GM21786 (cell line): ENCODE results near the gene SHISA9.
"Not testable (repeated sequence)": the region's sequence is repeated elsewhere in the genome, so short reads cannot be mapped to it uniquely, and the experiment has no call there.

Experiments
- ATAC-seq: cut with Tn5 transposase; IDR thresholded peaks from one replicate; pipeline ENCODE4 v1.9.1; 2021; ENCODE audit not compliant: unreplicated experiment

Gene SHISA9

GRCh38 chr16:12899529-12900143 is 1.8 kb upstream of the SHISA9 start:
- ATAC-seq: no peak

DNA sequence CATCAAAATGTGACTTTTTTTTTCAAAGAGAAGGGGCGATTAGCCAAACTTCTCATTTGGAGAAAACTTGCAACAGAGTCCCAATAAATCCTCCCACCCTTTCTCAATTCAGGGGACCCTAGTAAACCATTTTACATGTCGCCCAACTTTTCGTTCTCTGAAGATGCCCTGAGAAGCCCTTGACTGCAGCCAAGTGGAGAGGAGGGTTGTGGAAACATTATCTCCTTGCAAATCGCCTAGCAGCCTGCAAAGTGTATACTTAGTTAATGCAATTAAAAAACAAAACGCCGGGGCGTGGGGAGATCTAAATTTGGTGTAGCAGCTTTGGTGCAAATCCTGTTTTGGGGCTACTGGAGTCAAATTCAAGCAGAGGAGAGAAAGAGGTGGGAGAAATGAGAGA is 1.2 kb upstream of the SHISA9 start:
- no peak for ATAC-seq

- ATAC-seq: no peak
These were observed 697 bp upstream of the SHISA9 start for GRCh38 chr16:12900599-12901203.

- ATAC-seq: no peak
These were observed 198 bp upstream of the SHISA9 start for GRCh38 chr16:12901204-12901596.

- ATAC-seq: no peak
These were observed 1.3 kb downstream of the SHISA9 start for GRCh38 chr16:12902511-12903372.

- no peak for ATAC-seq
These were observed 2.3 kb downstream of the SHISA9 start for GRCh38 chr16:12903407-12904328.

DNA sequence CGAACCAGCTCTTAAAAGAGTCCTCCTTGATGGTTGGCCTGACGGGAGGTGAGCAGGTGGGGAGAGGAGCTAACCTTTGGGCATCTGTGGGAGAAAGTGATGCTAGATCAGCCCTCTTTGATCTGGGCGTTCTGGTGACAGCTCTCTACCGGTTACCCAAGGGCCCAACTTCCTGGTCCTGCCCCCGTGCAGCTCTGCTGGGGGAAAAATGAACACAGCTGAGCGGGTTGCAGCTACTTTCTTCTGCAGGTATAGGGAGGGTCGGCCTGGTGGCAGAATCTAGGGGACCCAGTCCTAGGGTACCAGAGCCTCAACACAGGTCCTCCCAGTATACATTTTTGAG is 2.9 kb downstream of the SHISA9 start:
- no peak for ATAC-seq

- no peak for ATAC-seq
These were observed 4.9 kb downstream of the SHISA9 start for GRCh38 chr16:12906271-12906670.

DNA sequence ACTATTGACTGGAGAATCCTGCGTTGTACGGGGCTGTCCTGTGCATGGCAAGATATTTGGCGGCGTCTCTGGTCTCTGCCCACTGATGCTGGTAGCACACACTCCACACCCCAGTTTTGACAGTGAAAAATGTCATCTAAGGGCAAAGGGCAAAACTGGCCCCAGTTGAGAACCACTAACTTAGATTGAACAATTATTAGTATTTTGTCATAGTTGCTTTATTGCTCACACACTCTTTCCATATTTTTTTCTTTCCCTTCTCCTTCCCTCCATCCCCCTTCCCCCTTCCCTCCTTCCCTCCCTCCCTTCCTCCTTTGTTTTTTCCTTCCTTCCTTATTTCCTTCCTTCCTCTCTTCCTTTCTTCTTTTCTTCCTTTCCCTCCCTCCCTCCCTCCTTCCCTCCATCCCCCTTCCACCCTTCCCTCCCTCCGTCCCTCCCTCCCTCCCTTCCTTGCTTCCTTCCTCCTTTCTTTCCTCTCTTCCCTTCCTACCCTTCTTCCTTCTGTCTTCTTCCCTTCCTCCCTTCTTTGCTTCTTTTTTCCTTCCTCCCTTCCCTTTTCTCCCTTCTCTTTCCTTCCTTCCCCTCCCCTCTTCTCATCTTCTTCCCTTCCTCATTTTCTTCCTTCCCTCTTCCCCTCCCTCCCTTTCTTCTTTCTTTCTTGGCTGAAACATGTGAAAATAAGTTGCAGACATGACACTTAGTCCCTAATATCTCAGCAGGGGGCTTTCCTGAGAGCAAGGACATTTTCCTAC is 5.5 kb downstream of the SHISA9 start:
- ATAC-seq: no peak

DNA sequence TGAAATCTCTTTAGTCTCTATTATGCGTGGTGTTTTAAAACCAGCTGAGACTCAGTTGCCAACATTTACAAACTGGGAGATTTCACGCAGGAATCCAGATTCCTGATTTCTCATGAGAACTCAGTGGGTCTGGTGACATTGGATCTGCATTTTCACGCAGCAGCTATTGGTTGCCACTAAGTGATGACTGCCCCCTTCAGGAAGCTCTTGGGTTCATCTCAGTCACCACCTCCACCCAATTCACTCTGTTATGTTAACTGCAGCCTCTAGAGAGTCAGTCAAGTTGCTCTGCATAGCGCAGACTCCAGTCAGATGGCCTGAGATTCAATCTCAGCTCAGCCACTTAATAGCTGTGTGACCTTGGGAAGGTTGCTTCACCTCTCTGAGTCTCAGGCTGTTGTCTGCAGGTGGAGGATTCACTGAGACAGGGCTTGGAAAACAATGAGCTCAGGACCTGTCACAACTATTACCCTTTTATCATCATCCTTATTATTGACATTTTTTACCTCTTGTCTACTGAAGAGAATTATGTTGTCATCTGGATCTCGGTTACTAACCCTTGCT is 6.4 kb downstream of the SHISA9 start:
- ATAC-seq: no peak

- no peak for ATAC-seq
These were observed 15.8 kb downstream of the SHISA9 start for GRCh38 chr16:12917246-12917645.

DNA sequence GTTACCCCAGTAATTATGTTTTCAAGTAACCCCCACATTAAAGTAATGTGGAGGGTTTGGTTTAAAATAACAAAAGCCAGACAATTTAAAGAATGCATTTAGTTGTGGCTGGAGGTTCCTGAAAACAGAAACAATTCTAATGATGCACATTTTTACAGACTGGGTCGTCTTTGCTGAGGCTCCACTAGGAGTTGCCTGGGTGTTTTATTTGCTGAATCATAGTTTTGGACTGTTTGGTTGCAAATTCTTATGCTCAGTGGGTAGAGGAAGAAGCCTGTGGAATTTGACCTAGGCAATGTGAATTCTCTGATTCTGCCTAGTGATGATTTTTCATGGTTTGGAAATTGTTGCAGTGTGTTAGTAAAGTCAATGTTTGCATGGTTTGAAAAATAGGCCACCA is 16.3 kb downstream of the SHISA9 start:
- ATAC-seq: no peak

DNA sequence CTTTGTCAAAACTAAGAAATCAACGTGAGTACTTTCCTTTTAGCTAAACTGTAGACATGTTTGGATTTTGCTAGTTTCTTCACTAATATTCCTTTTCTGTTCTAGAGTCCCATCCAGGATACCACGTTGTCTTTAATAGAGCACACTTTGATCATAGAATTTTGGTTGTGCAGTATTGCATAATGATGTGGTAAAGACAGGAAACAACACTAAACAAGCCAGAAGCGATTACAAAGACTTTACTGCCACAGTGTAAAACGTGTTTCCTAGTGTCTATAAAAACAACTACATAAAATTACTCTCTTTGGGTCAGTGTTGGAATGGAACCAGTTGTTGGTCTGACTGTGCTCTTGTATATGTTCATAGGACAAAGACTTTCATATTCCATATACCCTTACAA is 19.3 kb downstream of the SHISA9 start:
- ATAC-seq: no peak

DNA sequence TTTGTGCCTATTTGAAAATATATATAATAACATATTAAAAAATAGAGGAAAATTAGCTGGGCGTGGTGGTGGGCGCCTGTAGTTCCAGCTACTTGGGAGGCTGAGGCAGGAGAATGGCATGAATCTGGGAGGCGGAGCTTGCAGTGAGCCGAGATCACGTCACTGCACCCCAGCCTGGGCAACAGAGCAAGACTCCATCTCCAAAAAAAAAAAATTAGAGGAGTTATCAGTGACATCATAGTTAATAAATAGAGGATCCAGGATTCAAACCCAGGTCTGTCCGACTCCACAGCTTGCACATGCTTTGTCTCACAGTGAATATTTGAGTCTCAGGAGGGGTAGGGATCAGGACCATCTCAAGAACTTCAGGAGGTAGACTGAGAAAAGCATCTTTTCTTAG is 22.2 kb downstream of the SHISA9 start:
- not testable (repeated sequence) for ATAC-seq

DNA sequence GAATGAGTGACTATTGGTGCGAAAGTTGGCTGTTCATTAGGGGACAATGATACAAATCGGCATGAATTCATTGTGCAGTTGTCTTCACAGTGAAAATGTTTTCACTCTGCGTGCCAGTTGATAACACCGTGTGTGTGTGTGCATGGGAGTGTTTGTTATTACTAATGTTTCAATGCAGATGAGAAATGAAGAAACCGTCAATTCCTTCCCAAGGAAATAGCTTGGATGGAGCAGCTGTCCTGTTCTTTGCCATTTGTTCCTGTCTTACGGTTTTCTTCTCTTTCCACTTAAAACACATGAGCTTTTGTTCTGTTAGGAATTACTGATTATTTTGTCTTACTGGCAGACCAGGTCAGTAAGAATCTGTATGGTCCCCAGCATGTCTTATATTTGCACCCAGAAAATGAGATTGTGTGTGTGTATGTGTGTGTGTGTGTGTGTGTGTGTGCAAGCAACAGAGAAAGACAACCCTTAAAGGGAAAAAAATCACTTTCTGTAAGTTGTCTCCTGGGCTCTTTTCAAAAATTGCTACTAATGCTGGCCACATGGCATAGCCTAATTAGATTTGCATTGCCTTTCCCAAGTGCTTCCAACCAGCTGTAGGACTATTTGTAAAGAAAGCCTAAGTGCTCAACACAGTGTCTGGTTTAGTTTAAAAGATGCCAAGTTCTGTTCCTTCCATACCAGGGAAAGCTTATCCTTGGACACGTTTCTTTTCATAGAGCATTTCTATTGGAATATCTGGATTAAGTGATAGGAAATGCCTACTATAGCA is 23.8 kb downstream of the SHISA9 start:
- ATAC-seq: no peak

DNA sequence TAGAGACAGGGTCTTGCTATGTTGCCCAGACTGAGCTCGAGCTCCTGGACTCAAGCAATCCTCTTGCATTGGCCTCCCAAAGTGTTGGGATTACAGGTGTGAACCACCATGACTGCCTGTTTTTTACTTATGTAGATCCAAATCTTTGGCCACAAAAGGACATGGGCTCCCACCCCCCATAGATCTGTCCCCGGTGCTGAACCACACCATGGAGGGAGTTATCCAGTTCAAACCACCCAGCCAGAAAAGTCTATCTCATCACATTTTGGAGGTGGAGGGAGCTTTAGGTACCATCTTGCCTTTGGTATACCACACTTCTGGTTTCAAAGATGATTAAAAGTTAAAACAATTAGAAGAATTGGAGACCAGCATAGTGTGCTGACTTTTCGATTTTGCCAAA is 26.2 kb downstream of the SHISA9 start:
- no peak for ATAC-seq

GRCh38 chr16:12930881-12931280 is 29.5 kb downstream of the SHISA9 start:
- ATAC-seq: no peak

DNA sequence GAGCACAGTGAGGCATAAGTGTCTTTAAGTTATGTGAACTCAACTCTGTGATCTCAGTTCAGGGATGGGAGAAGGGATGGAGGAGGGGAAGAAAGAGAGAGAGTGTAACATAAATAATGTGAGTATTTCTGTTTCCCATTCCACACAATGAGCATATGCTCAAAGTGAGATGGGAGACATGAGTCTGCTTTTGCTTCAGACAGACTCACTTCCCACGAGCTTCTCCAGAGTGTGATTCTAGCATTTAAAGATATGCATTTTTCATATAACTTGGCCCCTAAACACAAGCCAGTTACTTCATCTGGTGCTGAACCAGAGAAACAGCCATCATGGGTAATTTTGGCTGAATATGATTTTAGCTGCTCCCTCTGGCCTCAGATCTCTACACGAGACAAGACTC is 35.0 kb downstream of the SHISA9 start:
- ATAC-seq: no peak

GRCh38 chr16:12941896-12942295 is 40.5 kb downstream of the SHISA9 start:
- ATAC-seq: no peak
